GM12891 (cell line): ENCODE results near the gene KAZN.

Experiments
- PAX5 ChIP-seq: IDR thresholded peaks from 2 replicates; pipeline ENCODE4 v1.6.1; 2011; ENCODE audit warnings: low read length, moderate library complexity, mild to moderate bottlenecking; ENCODE audit not compliant: insufficient read depth, severe bottlenecking
- POLR2A ChIP-seq: IDR thresholded peaks from 2 replicates; pipeline ENCODE4 v1.6.1; 2011; ENCODE audit warnings: low read depth, low read length, control low read depth
- POLR2AphosphoS5 ChIP-seq: IDR thresholded peaks from 2 replicates; pipeline ENCODE4 v1.6.1; 2011; ENCODE audit warnings: low read depth, low read length, control low read depth
- SPI1 ChIP-seq: IDR thresholded peaks from 2 replicates; pipeline ENCODE4 v1.6.1; 2011; ENCODE audit warnings: low read depth, low read length, control low read depth
- TAF1 ChIP-seq: IDR thresholded peaks from 2 replicates; pipeline ENCODE4 v1.6.1; 2011; ENCODE audit warnings: low read depth, low read length, control low read depth

DNA sequence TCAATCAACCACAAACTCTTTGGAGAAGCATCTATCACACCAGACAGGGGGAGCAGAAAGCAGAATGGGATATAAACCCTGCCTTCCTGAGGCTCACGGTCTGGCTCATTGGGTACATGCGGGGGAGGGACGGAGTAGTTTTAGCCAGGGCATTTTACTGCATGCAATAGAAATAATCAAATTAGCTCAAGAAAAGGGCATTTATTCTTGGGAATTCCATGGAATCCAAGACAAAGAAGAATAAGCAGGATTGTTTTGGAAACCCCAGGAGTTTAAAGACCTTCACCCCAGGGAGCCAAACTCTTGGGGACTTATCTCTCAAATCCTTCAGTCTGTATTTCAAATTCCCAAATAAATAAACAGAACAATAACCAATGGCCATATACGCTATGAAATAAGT, 5.2 kb upstream of the KAZN start:
- TF ChIP-seq POLR2AphosphoS5: no peak
- no peak for TF ChIP-seq POLR2A
- TF ChIP-seq TAF1: no peak
- TF ChIP-seq SPI1: no peak
- no peak for TF ChIP-seq PAX5
